IPS-18a (cell line): ENCODE results near the gene FAM163B.

Source experiments
- H3K27ac ChIP-seq: one replicate; pipeline ENCODE4 v1.5.1; 2013; ENCODE audit warnings: low read length
- H3K27me3 ChIP-seq: one replicate; pipeline ENCODE4 v1.6.1; 2013; ENCODE audit warnings: mild to moderate bottlenecking, low read length; ENCODE audit not compliant: control insufficient read depth, insufficient read depth
- H3K36me3 ChIP-seq: one replicate; pipeline ENCODE4 v1.6.1; 2013; ENCODE audit warnings: low read depth, low read length; ENCODE audit not compliant: control insufficient read depth
- H3K4me1 ChIP-seq: one replicate; pipeline ENCODE4 v1.6.1; 2013; ENCODE audit warnings: low read depth, low read length; ENCODE audit not compliant: control insufficient read depth
- H3K4me3 ChIP-seq: one replicate; pipeline ENCODE4 v1.5.1; 2013; ENCODE audit warnings: low read length
- H3K9ac ChIP-seq: one replicate; pipeline ENCODE4 v1.6.1; 2013; ENCODE audit warnings: mild to moderate bottlenecking, low read length, moderate library complexity
- H3K9me3 ChIP-seq: one replicate; pipeline ENCODE4 v1.6.1; 2013; ENCODE audit warnings: low read depth, low read length; ENCODE audit not compliant: control insufficient read depth

FAM163B gene

DNA sequence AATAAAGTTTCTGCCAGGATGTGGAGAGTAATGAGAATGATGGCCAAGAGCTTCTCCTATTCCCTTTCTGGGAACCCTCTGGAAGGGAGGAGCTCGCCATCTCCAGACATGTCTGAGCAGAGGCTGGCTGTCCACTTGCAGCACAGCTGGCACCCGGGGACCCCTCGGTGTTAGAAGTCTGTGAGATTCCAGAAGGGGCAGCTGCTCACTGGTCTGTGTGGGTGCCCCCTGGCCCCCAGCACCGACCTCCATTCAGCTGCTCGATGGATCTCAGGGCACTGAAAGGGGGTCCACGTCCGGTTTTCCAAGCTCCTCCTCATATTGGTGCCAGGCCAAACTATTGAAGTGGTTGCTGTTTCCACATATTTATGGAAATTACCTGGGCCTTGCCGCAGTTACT lies 3.6 kb upstream of the FAM163B start:
- peaks cover 23% of the 10 kb centered on the region for H3K27me3 ChIP-seq
- no peaks in the 10 kb centered on the region for H3K9me3 ChIP-seq
- peaks cover 3% of the 10 kb centered on the region for H3K4me1 ChIP-seq
- no peak overlapping the region for H3K4me3 ChIP-seq
- no peaks in the 10 kb centered on the region for H3K36me3 ChIP-seq
- H3K9ac ChIP-seq, result no peak overlapping the region
- H3K27ac ChIP-seq, result no peak overlapping the region

DNA sequence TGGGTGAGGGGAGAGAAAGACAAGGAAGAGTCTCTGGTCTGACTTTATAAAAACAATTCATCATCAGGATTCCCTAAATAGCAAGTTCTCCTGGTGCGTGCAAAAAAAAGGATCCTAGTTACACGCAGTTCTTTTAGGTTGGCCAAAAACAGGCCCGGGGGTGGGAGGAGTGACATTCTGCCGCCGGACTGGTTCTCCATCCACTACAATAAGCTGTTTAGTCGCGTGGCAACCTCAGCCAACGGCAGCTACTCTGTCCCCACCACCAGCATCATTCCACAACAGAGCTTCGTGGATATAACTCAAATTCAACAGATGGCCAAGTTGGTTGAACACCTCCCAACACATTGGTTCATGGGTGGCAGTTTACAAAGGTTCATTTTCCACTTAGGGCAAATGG lies 2.9 kb upstream of the FAM163B start:
- H3K4me1 ChIP-seq, result peaks cover 3% of the 10 kb centered on the region
- no peak overlapping the region for H3K4me3 ChIP-seq
- peaks cover 31% of the 10 kb centered on the region for H3K27me3 ChIP-seq
- H3K36me3 ChIP-seq, result no peaks in the 10 kb centered on the region
- H3K9ac ChIP-seq, result no peak overlapping the region
- H3K9me3 ChIP-seq, result no peaks in the 10 kb centered on the region
- no peak overlapping the region for H3K27ac ChIP-seq

DNA sequence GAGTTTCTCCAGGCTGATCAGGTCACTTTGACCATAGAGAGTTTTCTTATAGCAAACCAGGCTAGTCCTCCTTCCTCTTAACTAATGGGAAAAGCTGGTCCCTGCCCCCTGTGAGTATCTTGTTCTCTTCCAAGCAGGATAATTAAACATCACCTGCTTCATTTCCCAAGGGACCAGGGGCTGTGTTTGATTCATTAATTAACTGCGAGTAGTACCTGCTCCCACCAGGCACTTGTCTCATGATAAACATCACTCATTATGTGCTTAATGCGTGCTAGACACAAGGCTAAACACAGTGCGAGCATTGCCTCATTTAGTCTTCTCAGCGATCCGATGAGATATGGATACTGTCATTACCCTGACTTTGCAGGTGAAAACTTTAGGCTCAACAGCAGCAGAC lies 1.7 kb upstream of the FAM163B start:
- no peak overlapping the region for H3K27ac ChIP-seq
- H3K36me3 ChIP-seq, result no peaks in the 10 kb centered on the region
- H3K4me1 ChIP-seq, result peaks cover 3% of the 10 kb centered on the region
- peaks cover 35% of the 10 kb centered on the region for H3K27me3 ChIP-seq
- no peak overlapping the region for H3K9ac ChIP-seq
- H3K4me3 ChIP-seq, result no peak overlapping the region
- no peaks in the 10 kb centered on the region for H3K9me3 ChIP-seq

DNA sequence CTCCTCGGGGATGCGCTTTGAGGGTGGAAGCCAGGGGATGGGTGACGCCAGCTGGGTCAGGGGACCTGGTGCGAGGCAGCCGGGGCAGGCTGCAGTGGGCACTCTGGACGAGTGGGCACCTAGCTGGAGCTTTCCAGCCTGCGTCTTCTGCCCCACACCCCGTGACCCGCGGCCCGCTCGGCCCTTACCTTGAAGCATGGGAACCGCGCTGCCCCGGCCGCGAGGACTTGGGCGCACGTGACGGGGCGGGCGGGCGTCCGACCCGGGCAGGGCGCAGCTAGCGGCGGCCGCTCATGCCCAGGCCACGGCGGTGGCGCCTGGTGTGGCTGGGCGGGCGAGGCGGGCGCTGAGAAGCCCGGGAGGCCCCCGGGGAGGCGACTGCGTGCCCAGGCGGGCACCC lies 300 bp downstream of the FAM163B start:
- Histone ChIP-seq H3K36me3 (no peaks in the 10 kb centered on the region), H3K9me3 (no peaks in the 10 kb centered on the region), H3K27me3 (peaks cover 35% of the 10 kb centered on the region), H3K9ac (no peak overlapping the region), H3K27ac (no peak overlapping the region), H3K4me1 (peaks cover 3% of the 10 kb centered on the region), H3K4me3 (peak overlapping the region; percentile 29)

DNA sequence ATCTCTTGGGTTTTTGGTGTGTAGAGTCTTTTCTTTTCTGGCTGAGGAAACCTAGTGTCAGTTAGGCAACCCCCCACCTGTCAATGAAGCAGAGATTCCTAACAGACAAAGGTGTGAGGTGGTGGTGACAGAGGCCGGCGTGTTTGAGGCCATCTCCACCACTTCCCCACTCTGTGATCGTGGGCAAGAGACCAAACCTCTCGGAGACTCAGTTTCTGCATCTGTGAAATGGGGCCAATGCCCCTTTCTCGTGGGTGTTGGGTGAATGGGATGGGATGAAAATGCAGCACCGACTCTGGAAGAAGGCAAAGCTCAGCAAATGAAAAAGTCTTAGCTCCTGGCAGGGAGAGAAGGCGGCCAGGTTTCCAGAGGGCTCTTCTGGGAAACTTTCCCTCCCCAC lies 807 bp downstream of the FAM163B start:
- H3K27me3 ChIP-seq, result peaks cover 35% of the 10 kb centered on the region
- no peak overlapping the region for H3K4me3 ChIP-seq
- H3K36me3 ChIP-seq, result no peaks in the 10 kb centered on the region
- H3K9me3 ChIP-seq, result no peaks in the 10 kb centered on the region
- H3K4me1 ChIP-seq, result peaks cover 3% of the 10 kb centered on the region
- no peak overlapping the region for H3K27ac ChIP-seq
- H3K9ac ChIP-seq, result no peak overlapping the region

DNA sequence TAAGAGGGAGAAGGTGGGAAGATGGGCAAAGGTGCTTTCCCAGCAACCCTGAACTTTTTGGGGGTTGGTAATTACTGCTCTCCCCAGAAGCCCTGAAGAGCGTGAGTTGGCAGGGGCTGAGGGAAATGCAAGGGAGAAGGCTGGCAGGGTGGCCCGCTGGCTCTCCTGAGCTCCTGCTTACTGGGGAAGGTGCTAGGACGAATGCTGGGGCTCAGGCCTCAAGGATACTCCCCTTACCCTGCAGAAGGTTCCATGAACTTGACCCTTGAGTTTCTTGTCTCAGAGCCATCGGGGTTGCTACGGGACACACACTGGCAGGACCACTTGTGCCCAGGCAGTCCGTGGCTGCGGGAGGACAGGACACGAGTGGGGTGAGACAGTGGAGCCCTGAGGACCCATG lies 1.2 kb downstream of the FAM163B start:
- Histone ChIP-seq H3K27ac (no peak overlapping the region), H3K4me1 (peaks cover 3% of the 10 kb centered on the region), H3K27me3 (peaks cover 35% of the 10 kb centered on the region), H3K36me3 (no peaks in the 10 kb centered on the region), H3K4me3 (no peak overlapping the region), H3K9me3 (no peaks in the 10 kb centered on the region), H3K9ac (no peak overlapping the region)

DNA sequence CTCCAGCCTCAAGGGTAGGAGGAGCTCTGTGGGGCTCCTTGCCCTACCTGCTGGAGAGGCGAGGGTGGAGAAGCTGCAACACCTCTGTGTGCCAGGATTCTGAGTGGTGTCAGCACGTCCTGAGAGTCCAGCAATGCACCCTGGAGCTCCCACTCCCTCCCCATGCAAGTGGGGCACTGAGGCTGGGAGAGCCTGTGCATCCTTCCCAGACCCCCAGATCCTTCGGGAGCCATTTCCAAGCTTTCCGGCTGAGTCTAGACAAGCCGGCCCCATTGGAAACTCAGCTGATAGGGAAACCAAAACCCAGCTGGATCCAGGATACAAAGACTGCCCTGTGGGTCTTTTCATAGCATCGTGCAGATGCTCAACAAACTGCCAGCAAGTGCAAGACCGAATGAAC lies 1.8 kb downstream of the FAM163B start:
- Histone ChIP-seq H3K9me3 (no peaks in the 10 kb centered on the region), H3K27ac (no peak overlapping the region), H3K4me3 (no peak overlapping the region), H3K9ac (no peak overlapping the region), H3K4me1 (peaks cover 3% of the 10 kb centered on the region), H3K36me3 (no peaks in the 10 kb centered on the region), H3K27me3 (peaks cover 35% of the 10 kb centered on the region)

DNA sequence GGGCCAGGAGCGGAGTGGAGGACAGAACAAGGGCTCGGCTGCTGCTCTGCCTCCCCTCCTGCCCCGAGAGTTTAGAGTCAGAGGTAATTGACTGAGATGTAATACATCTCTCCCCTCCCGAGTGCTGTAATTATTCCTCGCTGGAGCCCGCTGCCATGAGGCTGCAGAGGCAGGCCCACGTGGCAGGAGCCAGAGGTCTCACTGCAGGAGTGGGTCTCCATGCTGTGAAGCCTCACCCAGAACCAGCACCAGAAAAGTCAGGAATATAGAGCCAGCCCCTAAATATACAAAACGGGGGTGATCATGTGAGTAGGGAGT lies 2.5 kb downstream of the FAM163B start:
- Histone ChIP-seq H3K27me3 (peaks cover 35% of the 10 kb centered on the region), H3K27ac (no peak overlapping the region), H3K36me3 (no peaks in the 10 kb centered on the region), H3K9me3 (no peaks in the 10 kb centered on the region), H3K4me3 (no peak overlapping the region), H3K9ac (no peak overlapping the region), H3K4me1 (peaks cover 3% of the 10 kb centered on the region)

DNA sequence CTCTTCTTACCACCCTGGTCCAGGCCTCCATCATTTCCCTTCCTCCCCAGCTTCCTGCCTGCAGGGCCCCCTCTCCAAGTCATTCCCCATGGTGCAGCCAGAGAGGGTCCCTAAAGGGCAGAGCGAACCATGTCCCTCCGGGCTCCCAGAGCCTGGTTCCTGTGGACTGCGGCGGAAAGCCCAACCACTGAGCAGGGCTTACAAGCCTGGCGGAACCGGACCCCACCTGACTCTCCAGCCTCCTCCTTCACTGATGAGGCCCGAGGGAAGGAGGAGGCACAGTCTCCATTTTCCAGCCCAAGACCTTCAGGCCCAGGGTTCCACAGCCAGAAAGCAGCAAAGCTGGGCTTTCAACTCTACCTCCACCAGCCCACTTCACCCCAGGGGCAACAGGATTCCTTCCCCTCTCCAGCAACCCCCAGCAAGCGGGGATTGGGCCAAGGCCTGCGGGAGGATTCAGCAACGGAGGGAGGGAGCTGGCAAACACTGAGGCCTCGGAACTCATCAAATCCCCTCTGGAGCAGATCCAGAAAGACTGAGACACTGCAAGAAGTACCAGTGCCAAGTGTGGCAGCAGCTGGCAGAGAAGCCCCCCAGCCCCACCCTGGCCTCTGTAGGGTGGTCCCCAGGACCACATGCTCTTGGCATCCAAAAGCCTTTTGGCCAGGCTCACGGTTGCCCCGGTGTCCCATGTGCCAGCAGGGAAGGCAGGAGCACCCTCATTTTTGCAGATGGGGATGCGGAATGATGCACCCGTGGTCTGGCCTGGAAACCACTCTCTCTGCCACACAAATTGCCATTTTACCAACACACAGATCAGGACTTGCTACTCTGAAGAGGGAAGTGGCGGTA lies 3.1 kb downstream of the FAM163B start:
- Histone ChIP-seq H3K27me3 (peaks cover 35% of the 10 kb centered on the region), H3K9me3 (no peaks in the 10 kb centered on the region), H3K4me1 (peaks cover 3% of the 10 kb centered on the region), H3K36me3 (no peaks in the 10 kb centered on the region), H3K4me3 (no peak overlapping the region), H3K9ac (no peak overlapping the region), H3K27ac (no peak overlapping the region)

DNA sequence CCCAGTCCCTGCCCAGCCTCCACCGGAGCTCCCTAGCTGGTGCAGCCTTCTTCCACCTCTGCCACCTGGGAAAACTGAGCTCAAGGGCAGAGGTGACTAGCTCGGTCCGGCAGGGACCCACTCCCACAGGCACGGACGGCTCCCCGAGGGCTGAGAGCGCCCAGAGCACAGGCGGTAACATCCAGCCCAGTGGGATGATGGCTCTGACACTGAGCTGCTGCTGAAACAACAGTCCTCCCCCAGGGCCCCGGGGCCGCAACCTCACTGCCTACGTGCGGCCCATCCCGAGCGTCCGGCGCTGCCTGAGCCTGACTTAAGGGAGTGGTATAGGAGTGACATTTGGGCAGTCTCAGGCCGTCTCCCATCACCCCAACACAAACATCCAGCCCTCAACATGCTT lies 3.7 kb downstream of the FAM163B start:
- Histone ChIP-seq H3K4me1 (peaks cover 3% of the 10 kb centered on the region), H3K27ac (no peak overlapping the region), H3K36me3 (no peaks in the 10 kb centered on the region), H3K4me3 (no peak overlapping the region), H3K9me3 (no peaks in the 10 kb centered on the region), H3K9ac (no peak overlapping the region), H3K27me3 (peaks cover 30% of the 10 kb centered on the region)

DNA sequence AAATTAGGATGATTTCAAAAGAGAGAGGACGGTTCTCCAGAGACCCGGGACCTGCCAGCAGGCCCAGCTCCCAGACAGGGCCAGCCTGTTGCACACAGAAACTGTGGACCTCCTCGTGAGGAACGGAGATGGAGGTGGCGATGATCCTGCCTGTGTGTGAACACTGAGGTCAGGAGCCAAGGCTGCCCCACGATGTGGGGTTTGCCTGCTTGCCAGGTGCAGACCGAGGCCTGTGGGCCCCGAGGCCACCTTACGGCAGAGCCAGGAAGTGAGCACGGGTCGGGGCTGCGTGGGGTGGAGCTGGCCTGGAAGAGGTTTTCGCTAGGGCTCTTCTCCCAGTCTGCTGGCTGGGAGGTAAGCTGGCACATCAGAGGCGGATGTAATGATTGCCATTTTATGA lies 4.3 kb downstream of the FAM163B start:
- no peak overlapping the region for H3K4me3 ChIP-seq
- no peaks in the 10 kb centered on the region for H3K9me3 ChIP-seq
- H3K27me3 ChIP-seq, result peaks cover 28% of the 10 kb centered on the region
- H3K9ac ChIP-seq, result no peak overlapping the region
- H3K4me1 ChIP-seq, result peaks cover 3% of the 10 kb centered on the region
- no peak overlapping the region for H3K27ac ChIP-seq
- no peaks in the 10 kb centered on the region for H3K36me3 ChIP-seq

DNA sequence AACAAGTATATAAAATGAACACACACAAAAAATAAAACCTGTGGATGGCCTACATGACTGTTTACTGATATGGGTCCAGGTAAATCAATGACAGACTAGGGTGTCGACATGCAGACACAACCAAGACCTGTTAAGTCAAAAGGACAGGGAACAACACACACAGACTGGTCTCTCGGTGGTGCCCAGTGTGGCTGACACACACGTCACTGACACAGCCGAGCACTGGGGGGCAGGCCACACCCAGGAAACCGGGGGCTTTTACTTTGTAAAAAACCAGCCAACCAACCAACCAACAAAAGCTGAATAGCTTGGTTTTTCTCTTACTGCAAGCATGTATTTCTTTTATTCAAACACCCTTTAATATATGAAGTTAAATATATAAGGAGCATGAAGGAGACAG lies 5.0 kb downstream of the FAM163B start:
- peaks cover 23% of the 10 kb centered on the region for H3K27me3 ChIP-seq
- H3K9ac ChIP-seq, result no peak overlapping the region
- H3K27ac ChIP-seq, result no peak overlapping the region
- no peaks in the 10 kb centered on the region for H3K9me3 ChIP-seq
- H3K36me3 ChIP-seq, result no peaks in the 10 kb centered on the region
- H3K4me3 ChIP-seq, result no peak overlapping the region
- H3K4me1 ChIP-seq, result no peaks in the 10 kb centered on the region
